ENCODE measurements around the gene AGBL3. TPM values are rescaled to one million over a fixed set of nuclear protein-coding genes. Genes with fewer than 3 reads are reported as not detected.

AGBL3 gene
- total and polyA plus RNA-seq, 2 of the 8 experiments (the other 6 are each of a cell fraction or from before 2014, with no cell fraction given), result 1.1 to 1.9 TPM

- no peak overlapping the region for H4K8ac ChIP-seq (ENCODE audit: extremely low read depth, insufficient read depth, low read length)
- no peaks in the 10 kb centered on the region for H3K79me2 ChIP-seq (ENCODE audit: control insufficient read depth in 1 of 2, insufficient read depth in 2 of 2, low read length in 2 of 2)
- H3K4me3 ChIP-seq (ENCODE audit: extremely low read depth in 1 of 4, insufficient read depth in 2 of 4, low read depth in 3 of 4, low read length in 4 of 4), result no peak overlapping the region
- H2AFZ ChIP-seq (ENCODE audit: low read length), result no peak overlapping the region
- FAIRE-seq (no peak), DNase-seq (ENCODE audit: low read depth in 1 of 2, low spot score in 2 of 2) (no peak)
- no peak overlapping the region for H3K14ac ChIP-seq (ENCODE audit: insufficient read length)
- no peak overlapping the region for H2BK5ac ChIP-seq (ENCODE audit: low read depth, low read length)
- H3K36me3 ChIP-seq (ENCODE audit: control insufficient read depth in 2 of 4, insufficient read depth in 4 of 4, low read length in 3 of 4), result peaks cover 5 to 31% (median 16%) of the 10 kb centered on the region in 4 experiments; a peak in 7 of 8 replicates
- no peak overlapping the region for H3K23ac ChIP-seq (ENCODE audit: insufficient read length)
- H3K4ac ChIP-seq (replicated peaks; ENCODE audit: insufficient read length, low read depth, low read length), result no peak overlapping the region
- H3K56ac ChIP-seq (replicated peaks; ENCODE audit: insufficient read length, low read depth, low read length), result no peak overlapping the region
- no peak overlapping the region for H3K9ac ChIP-seq (replicated peaks in 1 of 4; ENCODE audit: extremely low read depth in 1 of 4, low read depth in 3 of 4, low read length in 3 of 4)
- no peak overlapping the region for H3K4me2 ChIP-seq (ENCODE audit: insufficient read depth in 1 of 2, low read depth in 2 of 2, low read length in 2 of 2)
- WGBS, 2 experiments (ENCODE audit: extremely low coverage in 1 of 2, insufficient coverage in 1 of 2, insufficient read length in 1 of 2, insufficient replicate concordance in 2 of 2, low coverage in 1 of 2, low lambda C conversion rate in 2 of 2, missing lambda C conversion rate in 1 of 2), result 88% methylated on average over 3 of the region's 3 CpGs; no CpG with 5 or more reads in 1 of the 2 experiments
- H3K23me2 ChIP-seq (ENCODE audit: low read depth, low read length), result no peaks in the 10 kb centered on the region
- no peak overlapping the region for H4K91ac ChIP-seq (replicated peaks; ENCODE audit: insufficient read length, low read length)
- no peaks in the 10 kb centered on the region for H3K4me1 ChIP-seq (replicated peaks in 1 of 4; ENCODE audit: control insufficient read depth in 3 of 4, insufficient read depth in 4 of 4, low read length in 3 of 4)
- CTCF ChIA-PET (ENCODE audit: partially characterized antibody), result interaction anchor here (0.7 to 1.9 kb wide), 3 partner anchors 12 to 289 kb away, joined by 3 to 4 read pairs (median 3); no protein-coding TSS in a partner anchor
- no peaks in the 10 kb centered on the region for H3K9me3 ChIP-seq (ENCODE audit: insufficient read depth in 2 of 2, low read depth in 1 of 2, low read length in 1 of 2)
- no peak overlapping the region for H3K27ac ChIP-seq (ENCODE audit: low read depth, low read length)
- TF ChIP-seq, protein P1, sequence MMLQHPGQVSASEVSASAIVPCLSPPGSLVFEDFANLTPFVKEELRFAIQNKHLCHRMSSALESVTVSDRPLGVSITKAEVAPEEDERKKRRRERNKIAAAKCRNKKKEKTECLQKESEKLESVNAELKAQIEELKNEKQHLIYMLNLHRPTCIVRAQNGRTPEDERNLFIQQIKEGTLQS (IDR thresholded peaks at IDR 0.05; ENCODE audit: insufficient read depth, low read depth, low read length), result no peak
- POLR2A ChIA-PET (ENCODE audit: partially characterized antibody), result no interaction called here
- no peak overlapping the region for H2AK5ac ChIP-seq (ENCODE audit: low read depth, low read length)
- H2BK15ac ChIP-seq (ENCODE audit: low read length), result no peak overlapping the region
- H3K79me1 ChIP-seq (ENCODE audit: low read depth, low read length), result no peaks in the 10 kb centered on the region
- no peak overlapping the region for H3K18ac ChIP-seq (ENCODE audit: extremely low read depth, low read length)
- no peak overlapping the region for H2BK12ac ChIP-seq (ENCODE audit: low read depth, low read length)
- no peak overlapping the region for H4K5ac ChIP-seq (ENCODE audit: insufficient read length, low read depth, low read length)
- H4K20me1 ChIP-seq (replicated peaks in 1 of 2; ENCODE audit: control insufficient read depth in 1 of 2, insufficient read depth in 2 of 2, low read length in 2 of 2), result no peaks in the 10 kb centered on the region
- H2BK20ac ChIP-seq (ENCODE audit: low read length), result no peak overlapping the region
- H3K27me3 ChIP-seq (replicated peaks in 1 of 4; ENCODE audit: control insufficient read depth in 3 of 4, extremely low read depth in 1 of 4, insufficient read depth in 3 of 4, low read length in 3 of 4), result peaks cover 0 to 1% (median 0%) of the 10 kb centered on the region in 4 experiments; a peak in 1 of 7 replicates
- H2BK120ac ChIP-seq (replicated peaks; ENCODE audit: low read depth, low read length), result no peak overlapping the region
Measured at GRCh38 chr7:134949171-134949570, 37.1 kb upstream of the AGBL3 start.

Measured in H1 (cell line).